Limb (tissue), 2 donors: ENCODE results near the gene METTL26.

Source experiments
- DNase-seq, 2 donors: peaks; one replicate each; pipeline ENCODE4 v3.0.0-alpha.2; 2016; ENCODE audit errors: extremely low spot score in 2 of 2

METTL26 gene

DNA sequence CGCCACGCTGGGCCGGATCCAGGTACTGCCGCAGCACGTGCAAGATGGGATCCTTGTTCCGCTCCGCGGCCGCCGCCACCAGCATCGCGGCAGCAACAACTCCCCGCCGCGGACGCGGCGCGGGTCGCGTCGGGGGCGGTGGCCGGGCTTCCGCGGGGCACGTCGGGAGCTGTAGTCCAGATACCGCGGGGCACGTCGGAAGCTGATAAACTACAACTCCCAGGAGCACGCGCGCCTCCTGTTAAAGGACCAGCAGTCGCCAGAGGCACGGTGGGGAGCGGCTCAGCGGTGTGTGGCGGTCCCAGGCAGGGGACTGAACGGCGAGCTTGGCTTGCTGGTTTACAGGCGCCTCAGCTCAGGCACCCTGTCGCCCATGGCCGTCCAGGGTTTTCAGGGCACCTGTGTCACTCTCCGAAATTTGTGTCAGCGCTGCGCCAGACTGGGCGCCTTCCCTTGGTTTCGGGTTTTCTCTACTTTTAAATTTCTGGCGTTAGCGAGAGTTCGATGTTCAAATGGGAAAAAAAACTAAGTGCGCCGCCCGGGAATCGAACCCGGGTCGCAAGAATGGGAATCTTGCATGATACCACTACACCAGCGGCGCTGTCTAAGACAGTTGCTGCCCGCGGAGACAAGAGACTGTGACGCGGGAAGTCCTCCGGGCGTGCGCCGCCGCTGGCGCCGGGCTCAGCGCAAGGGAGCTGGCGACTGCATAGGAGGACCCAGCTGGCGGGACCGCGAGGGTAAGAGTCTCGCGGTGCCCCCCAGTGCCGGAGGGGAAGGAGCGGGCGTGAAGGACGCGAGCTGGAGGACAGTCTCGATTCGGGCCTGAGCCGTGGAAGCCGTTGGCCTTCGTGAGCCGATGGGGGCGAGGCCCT lies at the start of gene METTL26:
Gene METTL26 (minus strand): TSS at position 100 of the 875 bp plus-strand sequence. CDS start 15 bp downstream, at position 85.
- DNase-seq = peak; percentile 94 to 97

- DNase-seq = no peak
These were observed 49.0 kb upstream of the METTL26 start for GRCh38 chr16:684961-685696.

GRCh38 chr16:684071-684794 lies 48.1 kb upstream of the METTL26 start, which contains the start of gene JMJD8:
JMJD8 (minus strand) TSS chr16:684334; CDS start chr16:684319, 15 bp downstream.
- DNase-seq = peak; percentile 95 to 97

DNA sequence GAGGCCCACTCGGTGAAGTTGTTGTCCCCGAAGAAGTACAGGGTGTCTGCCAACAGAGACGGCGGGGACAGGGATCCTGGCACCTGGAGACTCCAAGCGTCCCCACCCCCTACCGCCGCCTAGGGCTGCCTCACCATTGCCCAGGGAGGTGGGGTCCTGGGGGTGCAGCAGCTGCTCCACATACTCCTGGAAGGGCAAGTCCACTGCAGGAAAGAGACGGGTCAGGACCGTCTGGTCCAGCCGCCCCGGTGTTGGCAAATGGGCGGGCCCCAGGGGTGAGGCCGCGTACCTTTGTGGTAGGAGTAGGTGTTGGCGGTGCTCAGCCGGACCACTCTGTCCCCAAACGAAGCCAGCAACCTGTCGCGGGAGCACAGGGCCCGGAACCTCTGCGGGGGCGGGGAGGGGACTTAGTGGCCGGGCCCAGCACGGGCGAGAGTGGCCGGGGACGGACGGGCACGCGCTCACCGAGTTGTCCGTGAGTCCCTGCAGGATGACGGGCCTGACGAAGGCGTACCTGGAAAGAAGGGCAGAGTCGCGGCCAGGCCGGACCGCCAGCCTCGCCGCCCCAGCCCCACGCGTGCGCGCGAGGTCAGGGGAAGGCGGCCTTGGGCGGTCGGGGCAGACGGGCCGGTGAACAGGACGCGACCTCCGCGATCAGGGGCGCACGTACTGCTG lies 47.4 kb upstream of the METTL26 start:
- DNase-seq = no peak

DNA sequence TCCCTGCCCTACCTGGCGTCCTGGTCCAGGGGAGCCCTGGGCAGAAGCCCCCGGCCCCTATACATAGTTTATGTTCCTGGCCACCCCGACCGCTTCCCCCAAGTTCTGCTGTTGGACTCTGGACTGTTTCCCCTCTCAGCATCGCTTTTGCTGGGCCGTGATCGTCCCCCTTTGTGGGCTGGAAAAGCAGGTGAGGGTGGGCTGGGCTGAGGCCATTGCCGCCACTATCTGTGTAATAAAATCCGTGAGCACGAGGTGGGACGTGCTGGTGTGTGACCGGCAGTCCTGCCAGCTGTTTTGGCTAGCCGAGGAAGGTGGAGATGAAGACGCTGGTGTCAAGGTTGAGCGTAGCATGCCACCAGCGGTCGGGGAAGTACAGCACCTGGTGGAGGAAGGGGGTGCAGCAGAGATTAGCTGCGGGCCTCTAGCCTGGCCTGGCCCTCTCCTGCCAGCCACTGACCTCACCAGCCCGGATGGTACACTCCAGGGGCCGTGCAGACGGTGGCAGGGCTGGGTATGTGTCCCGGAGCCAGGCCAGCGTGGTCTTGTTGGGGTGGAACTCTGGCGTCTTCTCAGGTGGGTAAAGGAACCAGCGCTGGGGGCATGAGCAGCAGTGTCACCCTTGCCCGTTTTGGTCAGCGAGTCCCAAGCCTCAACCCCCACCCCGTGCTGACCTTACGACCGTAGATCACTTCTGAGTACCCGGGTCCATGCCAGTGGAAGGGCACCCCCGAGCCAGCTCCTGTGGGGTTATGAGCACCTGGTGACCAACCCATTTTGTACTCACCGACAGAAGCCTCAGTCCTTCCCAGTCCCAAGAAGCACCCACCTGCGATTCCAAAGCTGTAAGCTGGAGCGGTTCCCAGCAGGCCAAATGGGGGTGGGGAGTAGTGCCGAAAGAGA lies 46.6 kb upstream of the METTL26 start:
- no peak for DNase-seq

GRCh38 chr16:681746-682427 lies 45.8 kb upstream of the METTL26 start:
- DNase-seq = no peak

GRCh38 chr16:680967-681745 lies 45.1 kb upstream of the METTL26 start:
- DNase-seq = no peak

DNA sequence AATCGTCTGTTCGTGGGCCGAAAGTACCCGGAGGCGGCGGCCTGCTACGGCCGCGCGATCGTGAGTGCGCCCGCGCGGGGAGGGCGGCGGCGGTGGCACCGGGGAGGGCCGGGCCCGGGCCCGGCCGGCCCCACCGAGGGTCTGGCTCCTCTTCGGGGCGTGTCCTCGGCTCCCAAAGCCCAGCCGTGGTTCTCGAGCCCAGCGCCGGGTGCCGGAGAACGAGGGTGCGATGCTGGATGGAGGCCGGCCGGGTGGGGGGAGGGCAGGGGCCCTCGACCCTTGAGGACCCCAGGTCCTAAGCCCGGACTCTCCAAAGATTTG lies 44.5 kb upstream of the METTL26 start:
- no peak for DNase-seq

DNA sequence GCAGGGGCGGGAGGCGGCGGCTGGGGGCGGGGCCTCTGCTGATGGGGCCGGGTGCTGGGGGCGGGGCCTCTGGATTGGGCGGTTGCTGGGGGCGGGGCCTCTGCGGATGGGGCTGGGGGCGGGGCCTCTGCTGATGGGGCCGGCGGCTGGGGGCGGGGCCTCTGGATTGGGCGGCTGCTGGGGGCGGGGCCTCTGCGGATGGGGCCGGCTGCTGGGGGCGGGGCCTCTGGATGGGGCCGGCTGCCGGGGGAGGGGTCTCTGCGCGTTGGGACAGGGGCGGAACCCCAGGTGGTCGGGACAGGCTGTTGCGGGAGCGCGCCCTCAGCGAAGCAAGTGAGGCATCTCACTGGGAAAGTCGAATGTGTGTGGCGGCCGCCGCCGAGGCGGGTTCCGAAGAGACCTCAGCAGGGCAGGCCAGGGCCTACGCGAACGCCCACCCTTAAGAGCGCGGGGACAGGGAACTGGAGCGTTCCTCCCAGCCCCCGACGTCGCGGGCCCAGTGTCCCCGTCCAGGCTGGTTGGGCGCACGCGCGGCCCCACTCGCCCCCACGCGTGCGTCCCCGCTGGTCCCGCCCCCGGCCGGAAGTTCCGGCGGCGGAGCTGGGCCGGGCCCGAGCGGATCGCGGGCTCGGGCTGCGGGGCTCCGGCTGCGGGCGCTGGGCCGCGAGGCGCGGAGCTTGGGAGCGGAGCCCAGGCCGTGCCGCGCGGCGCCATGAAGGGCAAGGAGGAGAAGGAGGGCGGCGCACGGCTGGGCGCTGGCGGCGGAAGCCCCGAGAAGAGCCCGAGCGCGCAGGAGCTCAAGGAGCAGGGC lies 43.9 kb upstream of the METTL26 start, which contains the start of gene STUB1:
Gene STUB1 (plus strand): TSS at position 597 of the 811 bp plus-strand sequence. CDS start 116 bp downstream, at position 713.
- peak; percentile 86 to 95 for DNase-seq

DNA sequence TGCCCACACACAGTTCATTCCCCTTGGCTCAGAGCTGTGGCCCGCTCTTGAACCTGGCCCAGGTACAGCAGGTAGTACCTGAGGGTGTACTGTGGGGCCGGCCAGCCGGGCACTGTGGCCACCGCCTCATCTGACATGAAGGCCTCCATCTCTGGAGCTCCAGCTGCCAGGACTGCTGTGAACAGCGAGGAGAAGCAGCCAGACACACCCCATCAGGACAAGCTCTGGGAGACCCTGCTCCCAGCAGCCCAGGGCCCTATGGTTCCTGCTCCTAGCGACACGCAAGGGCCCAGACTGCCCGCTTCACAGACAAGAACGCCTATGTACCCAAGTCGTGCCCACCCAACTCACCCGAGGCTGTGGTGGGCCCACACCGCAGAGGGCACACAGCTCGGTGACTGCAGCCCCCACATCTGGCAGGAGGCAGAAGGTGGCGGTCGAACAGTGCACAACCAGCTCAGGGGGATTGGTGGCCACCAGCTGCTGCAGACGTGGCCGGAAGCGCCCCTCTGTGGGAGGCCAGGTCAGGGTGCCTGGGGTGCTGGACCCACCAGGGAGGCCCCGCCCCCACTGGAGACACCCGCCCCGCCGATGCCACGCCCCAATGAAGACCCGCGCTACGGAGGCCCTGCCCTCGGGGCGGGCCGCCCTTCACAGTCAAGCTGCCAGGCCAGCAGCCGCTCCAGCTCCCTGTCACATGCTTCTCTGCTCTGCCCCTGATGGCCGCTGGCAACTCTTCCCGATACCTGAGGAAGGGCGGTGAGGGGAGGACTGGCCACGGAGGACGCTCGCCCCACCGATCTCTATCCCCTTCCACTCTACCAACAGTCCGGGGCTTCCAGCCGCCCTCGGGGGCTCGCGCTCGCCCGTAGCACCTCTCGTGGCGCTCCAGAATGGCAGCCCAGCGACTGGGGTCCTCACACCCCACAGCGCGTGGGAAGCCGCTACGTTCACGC lies 43.0 kb upstream of the METTL26 start:
- DNase-seq = peak in 1 of 2 donors; percentile 63

DNA sequence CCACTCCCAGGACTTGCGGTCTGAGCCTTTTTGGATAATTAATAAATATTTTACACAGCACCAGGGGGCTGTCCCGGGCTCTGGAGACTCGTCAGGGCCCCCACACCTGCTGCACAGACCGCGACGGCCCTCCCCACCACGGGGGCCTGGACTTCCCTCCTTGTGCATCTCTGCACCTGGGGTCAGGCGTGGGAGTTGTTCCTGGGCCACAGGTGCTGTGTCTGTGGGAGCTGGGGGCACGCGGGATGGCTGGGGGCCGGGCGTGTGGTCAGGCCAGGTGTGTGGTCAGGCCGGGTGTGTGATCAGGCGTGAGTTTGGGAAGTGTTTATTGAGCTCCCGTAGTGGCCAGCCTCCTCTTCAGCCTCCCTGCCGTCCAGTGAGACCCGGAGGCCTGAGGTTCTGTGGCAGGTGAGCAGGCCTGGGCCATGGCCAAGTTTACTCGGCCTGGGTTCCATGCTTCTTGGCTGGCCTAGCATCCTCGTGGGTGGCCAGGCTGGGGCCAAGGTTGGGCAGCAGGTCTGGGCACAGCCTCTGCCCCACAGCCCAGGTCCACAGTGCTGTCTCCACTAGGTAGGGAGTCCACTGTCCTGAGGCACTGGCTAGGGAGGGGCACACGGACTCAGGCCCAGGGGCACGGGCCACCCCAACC lies 42.2 kb upstream of the METTL26 start:
- DNase-seq = no peak

- no peak for DNase-seq
These were observed 41.4 kb upstream of the METTL26 start for GRCh38 chr16:677316-678190.

DNA sequence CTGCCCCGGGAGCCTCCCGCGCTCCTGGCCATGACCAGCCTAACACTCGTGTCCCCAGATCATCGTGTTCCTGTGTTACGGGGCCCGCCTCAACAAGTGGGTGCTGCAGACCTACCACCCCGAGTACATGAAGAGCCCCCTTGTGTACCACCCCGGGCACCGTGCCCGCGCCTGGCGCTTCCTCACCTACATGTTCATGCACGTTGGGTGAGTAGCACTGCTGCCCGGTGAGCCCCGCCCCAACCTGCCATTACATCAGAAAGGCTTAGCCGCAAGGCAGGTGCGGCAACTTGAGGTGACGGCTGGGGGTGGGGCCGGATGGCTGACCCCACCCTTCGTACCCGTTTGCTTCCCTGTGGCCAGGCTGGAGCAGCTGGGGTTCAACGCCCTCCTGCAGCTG lies 40.8 kb upstream of the METTL26 start:
- DNase-seq = no peak

GRCh38 chr16:676565-676902 lies 40.4 kb upstream of the METTL26 start:
- no peak for DNase-seq

DNA sequence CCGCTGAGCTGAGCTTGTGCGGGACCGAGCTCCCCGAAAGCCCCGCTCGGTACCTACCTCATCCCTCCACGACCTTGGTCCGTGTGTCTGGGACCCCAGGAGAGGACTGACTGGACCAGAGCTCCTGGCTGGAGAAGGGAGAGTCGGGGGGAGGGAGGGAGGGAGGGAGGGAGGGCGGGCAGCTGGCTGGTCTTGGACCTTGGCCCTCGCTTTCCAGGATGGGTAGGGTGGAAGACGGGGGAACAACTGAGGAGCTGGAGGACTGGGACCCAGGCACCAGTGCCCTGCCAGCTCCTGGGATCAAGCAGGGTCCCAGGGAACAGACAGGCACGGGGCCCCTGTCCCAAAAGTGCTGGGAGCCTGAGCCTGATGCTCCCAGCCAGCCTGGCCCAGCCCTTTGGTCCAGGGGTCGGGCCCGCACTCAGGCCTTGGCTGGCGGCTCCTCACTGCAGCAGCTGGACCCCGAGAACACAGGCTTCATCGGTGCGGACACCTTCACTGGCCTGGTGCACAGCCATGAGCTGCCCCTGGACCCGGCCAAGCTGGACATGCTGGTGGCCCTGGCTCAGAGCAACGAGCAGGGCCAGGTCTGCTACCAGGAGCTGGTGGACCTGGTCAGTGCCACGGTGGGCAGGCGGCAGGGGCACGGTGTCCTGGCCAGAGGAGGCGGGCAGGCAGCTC lies 39.9 kb upstream of the METTL26 start:
- DNase-seq = no peak
